ENCODE data around the gene SRGAP1. TPM values are rescaled to one million over a fixed set of nuclear protein-coding genes. Genes with fewer than 3 reads are reported as not detected.
"Not testable (repeated sequence)": the region's sequence is repeated elsewhere in the genome, so short reads cannot be mapped to it uniquely, and the experiment has no call there.

Gene SRGAP1
- total RNA-seq, 1 donor from 2014 or later, result 0.07 TPM

GRCh38 chr12:64190140-64190539 is 345.6 kb downstream of the SRGAP1 start:
- Mint-ChIP-seq H3K9me3 (no peaks in the 10 kb centered on the region), H3K27ac (no peak overlapping the region), H3K27me3 (ENCODE audit: low read depth) (no peaks in the 10 kb centered on the region), H3K4me1 (ENCODE audit: low read depth) (peaks cover 17% of the 10 kb centered on the region), H3K4me3 (ENCODE audit: low read depth) (no peak overlapping the region), H3K36me3 (ENCODE audit: low read depth) (peaks cover 26% of the 10 kb centered on the region)
- intact Hi-C loops (cut with micrococcal nuclease), result no loop called here
- DNase-seq (ENCODE audit: low spot score), result no peak

DNA sequence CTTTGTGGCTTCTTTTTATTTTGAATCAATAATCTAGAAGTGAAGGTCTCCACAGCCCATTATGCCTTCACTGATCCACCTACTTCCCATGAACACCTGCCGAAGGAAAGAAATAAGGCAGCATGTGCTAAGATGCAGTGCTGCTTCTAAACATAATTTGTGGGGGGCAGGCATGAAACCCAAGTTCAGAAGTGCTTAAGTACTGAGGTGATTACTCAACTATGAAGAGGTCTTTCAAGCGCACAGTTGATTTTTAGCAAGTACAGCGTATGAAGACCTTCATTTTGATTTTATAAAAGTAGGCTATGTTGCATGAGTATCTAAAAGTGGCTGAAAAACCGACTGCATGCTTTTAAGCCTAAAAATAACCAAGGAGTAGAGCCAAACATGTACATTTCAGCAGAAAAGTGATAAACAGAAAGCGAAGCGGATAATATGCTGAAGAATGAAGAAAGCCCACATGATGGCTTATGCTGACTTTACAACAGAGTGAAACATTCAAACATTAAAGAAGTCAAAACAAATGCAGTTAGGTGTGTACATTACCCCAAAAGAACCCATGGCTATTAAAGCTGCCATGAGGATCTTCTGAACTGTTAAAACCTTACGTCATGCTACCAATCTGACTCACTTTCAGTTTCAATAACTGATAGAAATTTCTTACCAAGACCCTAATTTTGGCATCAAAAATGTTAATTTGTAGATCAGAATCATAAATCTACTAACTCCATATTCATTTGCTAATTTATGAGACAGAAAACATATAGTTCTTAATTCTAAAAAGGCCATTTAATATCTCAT is 348.3 kb downstream of the SRGAP1 start:
- Mint-ChIP-seq H3K27ac (no peak overlapping the region), H3K4me3 (ENCODE audit: low read depth) (no peak overlapping the region), H3K9me3 (no peaks in the 10 kb centered on the region), H3K27me3 (ENCODE audit: low read depth) (no peaks in the 10 kb centered on the region), H3K36me3 (ENCODE audit: low read depth) (peaks cover 27% of the 10 kb centered on the region), H3K4me1 (ENCODE audit: low read depth) (peaks cover 11% of the 10 kb centered on the region)
- no peak for DNase-seq (ENCODE audit: low spot score)
- intact Hi-C loops (cut with micrococcal nuclease), result no loop called here

DNA sequence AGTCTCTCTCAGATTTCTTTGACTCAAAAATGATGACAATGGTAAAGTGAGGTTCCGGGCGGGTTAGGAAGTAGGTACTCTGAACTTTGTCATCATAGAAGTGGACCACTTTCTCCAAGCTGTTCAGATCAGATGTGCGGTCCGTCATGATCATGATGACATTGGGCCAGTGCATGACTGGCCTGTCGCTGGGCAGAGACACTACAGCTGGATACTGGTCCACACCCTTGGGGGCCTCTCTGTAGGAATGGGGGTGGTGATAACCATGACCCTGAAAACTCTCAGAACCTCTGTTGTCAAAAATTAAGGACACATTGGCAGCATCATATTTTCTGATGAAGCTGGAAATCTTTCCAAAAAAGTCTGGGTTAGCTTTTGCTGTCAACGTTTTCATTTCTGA is 349.4 kb downstream of the SRGAP1 start:
- peaks cover 27% of the 10 kb centered on the region for H3K36me3 Mint-ChIP-seq (ENCODE audit: low read depth)
- intact Hi-C loops (cut with micrococcal nuclease), result no loop called here
- no peak overlapping the region for H3K4me3 Mint-ChIP-seq (ENCODE audit: low read depth)
- H3K4me1 Mint-ChIP-seq (ENCODE audit: low read depth), result peaks cover 11% of the 10 kb centered on the region
- H3K27me3 Mint-ChIP-seq (ENCODE audit: low read depth), result no peaks in the 10 kb centered on the region
- DNase-seq (ENCODE audit: low spot score), result no peak
- H3K9me3 Mint-ChIP-seq, result no peaks in the 10 kb centered on the region
- H3K27ac Mint-ChIP-seq, result no peak overlapping the region

GRCh38 chr12:64194333-64195149 is 350.0 kb downstream of the SRGAP1 start:
- Mint-ChIP-seq H3K9me3 (no peaks in the 10 kb centered on the region), H3K27ac (no peak overlapping the region)

DNA sequence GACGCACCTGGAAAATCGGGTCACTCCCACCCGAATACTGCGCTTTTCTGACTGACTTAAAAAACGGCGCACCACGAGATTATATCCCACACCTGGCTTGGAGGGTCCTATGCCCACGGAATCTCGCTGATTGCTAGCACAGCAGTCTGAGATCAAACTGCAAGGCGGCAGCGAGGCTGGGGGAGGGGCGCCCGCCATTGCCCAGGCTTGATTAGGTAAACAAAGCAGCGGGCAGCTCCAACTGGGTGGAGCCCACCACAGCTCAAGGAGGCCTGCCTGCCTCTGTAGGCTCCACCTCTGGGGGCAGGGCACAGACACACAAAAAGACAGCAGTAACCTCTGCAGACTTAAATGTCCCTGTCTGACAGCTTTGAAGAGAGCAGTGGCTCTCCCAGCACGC is 351.3 kb downstream of the SRGAP1 start:
- Mint-ChIP-seq H3K4me1 (ENCODE audit: low read depth) (peaks cover 11% of the 10 kb centered on the region), H3K36me3 (ENCODE audit: low read depth) (peaks cover 27% of the 10 kb centered on the region)
- H3K27me3 Mint-ChIP-seq (ENCODE audit: low read depth); H3K9me3 Mint-ChIP-seq; intact Hi-C loops (cut with micrococcal nuclease); H3K4me3 Mint-ChIP-seq (ENCODE audit: low read depth); DNase-seq (ENCODE audit: low spot score); H3K27ac Mint-ChIP-seq: not testable (repeated sequence)

More at GRCh38 chr12:64194333-64195149, 350.0 kb downstream of the SRGAP1 start:
- intact Hi-C loops (cut with micrococcal nuclease), result no loop called here
- no peaks in the 10 kb centered on the region for H3K27me3 Mint-ChIP-seq (ENCODE audit: low read depth)
- H3K36me3 Mint-ChIP-seq (ENCODE audit: low read depth), result peaks cover 27% of the 10 kb centered on the region
- H3K4me1 Mint-ChIP-seq (ENCODE audit: low read depth), result peaks cover 11% of the 10 kb centered on the region
- DNase-seq (ENCODE audit: low spot score), result no peak
- H3K4me3 Mint-ChIP-seq (ENCODE audit: low read depth), result no peak overlapping the region

DNA sequence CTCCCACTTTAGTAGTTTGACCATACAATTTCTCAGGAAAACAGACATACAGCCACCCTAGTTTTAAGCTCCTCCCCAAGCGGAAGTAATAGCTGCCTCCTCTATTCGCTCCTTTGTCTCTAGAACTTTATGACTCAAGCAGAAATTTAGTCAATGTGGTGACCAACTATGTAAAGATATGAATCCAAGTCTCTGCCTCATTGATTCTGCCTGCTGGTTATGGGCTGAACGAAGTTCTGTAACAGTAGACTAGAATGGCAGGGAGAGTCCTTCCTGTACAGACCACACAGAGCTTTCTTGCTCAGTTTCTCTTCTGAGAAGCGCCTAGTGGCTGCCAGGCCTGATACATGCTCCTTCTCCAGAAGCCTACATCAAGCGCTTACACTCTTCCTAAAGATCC is 358.5 kb downstream of the SRGAP1 start:
- H3K4me1 Mint-ChIP-seq (ENCODE audit: low read depth), result no peaks in the 10 kb centered on the region
- H3K27me3 Mint-ChIP-seq (ENCODE audit: low read depth), result no peaks in the 10 kb centered on the region
- H3K9me3 Mint-ChIP-seq, result peaks cover 4% of the 10 kb centered on the region
- H3K27ac Mint-ChIP-seq, result no peak overlapping the region
- no peak for DNase-seq (ENCODE audit: low spot score)
- peaks cover 30% of the 10 kb centered on the region for H3K36me3 Mint-ChIP-seq (ENCODE audit: low read depth)
- H3K4me3 Mint-ChIP-seq (ENCODE audit: low read depth), result no peak overlapping the region
- intact Hi-C loops (cut with micrococcal nuclease), result no loop called here

GRCh38 chr12:64203775-64204174 is 359.3 kb downstream of the SRGAP1 start:
- Mint-ChIP-seq H3K4me1 (ENCODE audit: low read depth) (no peaks in the 10 kb centered on the region), H3K27me3 (ENCODE audit: low read depth) (no peaks in the 10 kb centered on the region), H3K27ac (no peak overlapping the region), H3K9me3 (peaks cover 4% of the 10 kb centered on the region), H3K36me3 (ENCODE audit: low read depth) (peaks cover 33% of the 10 kb centered on the region), H3K4me3 (ENCODE audit: low read depth) (no peak overlapping the region)
- no peak for DNase-seq (ENCODE audit: low spot score)
- intact Hi-C loops (cut with micrococcal nuclease), result no loop called here

- H3K27me3 Mint-ChIP-seq (ENCODE audit: low read depth), result no peaks in the 10 kb centered on the region
- no peak overlapping the region for H3K27ac Mint-ChIP-seq
- intact Hi-C loops (cut with micrococcal nuclease), result no loop called here
- H3K4me3 Mint-ChIP-seq (ENCODE audit: low read depth), result no peak overlapping the region
- H3K36me3 Mint-ChIP-seq (ENCODE audit: low read depth), result peaks cover 37% of the 10 kb centered on the region
- no peak for DNase-seq (ENCODE audit: low spot score)
- peaks cover 4% of the 10 kb centered on the region for H3K9me3 Mint-ChIP-seq
- H3K4me1 Mint-ChIP-seq (ENCODE audit: low read depth), result no peaks in the 10 kb centered on the region
Observed at GRCh38 chr12:64205542-64205941, 361.0 kb downstream of the SRGAP1 start.

DNA sequence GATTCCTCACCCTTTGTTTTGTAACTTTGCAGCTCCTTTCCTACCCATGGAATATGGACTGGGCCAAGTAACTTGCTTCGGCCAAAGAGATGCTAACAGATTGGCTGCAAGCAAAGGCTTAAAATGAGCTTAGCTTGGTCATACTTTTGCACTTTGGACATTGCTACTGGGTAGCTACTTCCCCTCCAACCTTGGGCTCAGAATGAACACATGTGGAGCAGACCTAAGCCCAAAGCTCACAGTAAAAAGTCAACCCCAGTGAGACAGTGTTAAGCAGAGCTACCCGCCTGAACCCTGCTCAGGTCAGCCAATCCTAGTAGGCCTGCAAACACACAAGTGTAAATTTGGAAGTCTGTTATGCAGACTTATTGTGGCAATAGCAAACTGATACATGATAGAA is 363.0 kb downstream of the SRGAP1 start:
- H3K4me1 Mint-ChIP-seq (ENCODE audit: low read depth), result peaks cover 1% of the 10 kb centered on the region
- H3K27ac Mint-ChIP-seq, result no peak overlapping the region
- no peaks in the 10 kb centered on the region for H3K27me3 Mint-ChIP-seq (ENCODE audit: low read depth)
- H3K9me3 Mint-ChIP-seq, result peaks cover 4% of the 10 kb centered on the region
- H3K4me3 Mint-ChIP-seq (ENCODE audit: low read depth), result no peak overlapping the region
- DNase-seq (ENCODE audit: low spot score), result no peak
- H3K36me3 Mint-ChIP-seq (ENCODE audit: low read depth), result peaks cover 39% of the 10 kb centered on the region
- intact Hi-C loops (cut with micrococcal nuclease), result no loop called here

Other genes starting within 250 kb of the SRGAP1 start
- gene DPY19L2, start 176.2 kb upstream of the SRGAP1 start, total RNA-seq, result 0.32 and 0.91 TPM in 2 replicates
- 22.0 and 23.3 TPM in 2 replicates for gene RXYLT1, start 64.8 kb upstream of the SRGAP1 start, total RNA-seq